Left lung (tissue), 10 donors: ENCODE measurements around the gene PCDHA9. TPM values are rescaled to one million over a fixed set of nuclear protein-coding genes. Genes with fewer than 3 reads are reported as not detected.
"Not testable (repeated sequence)": the region's sequence is repeated elsewhere in the genome, so short reads cannot be mapped to it uniquely, and the experiment has no call there.

Experiments used
- ATAC-seq: fragments of 200-7000 bp; cut with Tn5 transposase; one replicate; pipeline ENCODE4 v1.9.1; 2020; ENCODE audit warnings: moderate library complexity
- DNase-seq, 4 donors: peaks; one replicate each; pipeline ENCODE4 v3.0.0-alpha.2; 2013 to 2020
- H3K27ac ChIP-seq, 2 donors: fragments of 200-600 bp; sonication (generic) in 1 of 2; one replicate each; pipeline versions ENCODE4 v1.5.0 to v1.8.0; 2020 to 2021
- H3K27me3 ChIP-seq, 2 donors: fragments of 200-600 bp; sonication (generic) in 1 of 2; one replicate each; pipeline versions ENCODE4 v1.5.0 to v1.8.0; 2020 to 2021
- H3K36me3 ChIP-seq, 2 donors: fragments of 200-600 bp; sonication (generic) in 1 of 2; one replicate each; pipeline versions ENCODE4 v1.5.0 to v1.8.0; 2020 to 2021
- H3K4me1 ChIP-seq, 2 donors: fragments of 200-600 bp; one replicate each; pipeline ENCODE4 v1.8.0; 2021
- H3K4me3 ChIP-seq, 2 donors: fragments of 200-600 bp; sonication (generic) in 1 of 2; one replicate each; pipeline versions ENCODE4 v1.5.0 to v1.8.0; 2020 to 2021; ENCODE audit warnings: mild to moderate bottlenecking in 1 of 2
- H3K9me3 ChIP-seq, 2 donors: fragments of 200-600 bp; sonication (generic) in 1 of 2; one replicate each; pipeline versions ENCODE4 v1.5.0 to v1.8.0; 2020 to 2021
- intact Hi-C, 2 donors: fragments of 100-400 bp; cut with DNase I; formaldehyde crosslinking; loops; one replicate each; pipeline versions ENCODE4 v1.11.2 to v1.14.2; 2022
- polyA plus RNA-seq, 6 donors: library from polyadenylated mRNA; unstranded; fragments of 120-200 nt; gene quantifications; one replicate each; pipeline ENCODE4 v1.2.1, GENCODE V29; 2013; ENCODE audit not compliant: insufficient read length in 6 of 6
- total RNA-seq, 2 donors: library from RNA; stranded (reverse); fragmentation: NEBNext Ultra II Directional; extraction: Animal tissue kit (Norgen Biotek cat#: 25700); gene quantifications; one replicate each; pipeline ENCODE4 v1.2.1, GENCODE V29; 2021
- TF ChIP-seq, protein P1 (sequence below), 2 donors: fragments of 200-600 bp; sonication (generic) in 1 of 2; IDR thresholded peaks; one replicate each; pipeline versions ENCODE4 v1.5.0 to v1.8.0; 2021; ENCODE audit warnings: antibody characterized with exemption in 2 of 2
- donor health status: DM: no; HTN: yes; CAD: no.
- donor health status: DM: no; HTN: no; CAD: no.

The PCDHA9 gene
- total and polyA plus RNA-seq, 8 donors: 0.03 to 0.20 (median 0.06) TPM; not detected in 1

DNA sequence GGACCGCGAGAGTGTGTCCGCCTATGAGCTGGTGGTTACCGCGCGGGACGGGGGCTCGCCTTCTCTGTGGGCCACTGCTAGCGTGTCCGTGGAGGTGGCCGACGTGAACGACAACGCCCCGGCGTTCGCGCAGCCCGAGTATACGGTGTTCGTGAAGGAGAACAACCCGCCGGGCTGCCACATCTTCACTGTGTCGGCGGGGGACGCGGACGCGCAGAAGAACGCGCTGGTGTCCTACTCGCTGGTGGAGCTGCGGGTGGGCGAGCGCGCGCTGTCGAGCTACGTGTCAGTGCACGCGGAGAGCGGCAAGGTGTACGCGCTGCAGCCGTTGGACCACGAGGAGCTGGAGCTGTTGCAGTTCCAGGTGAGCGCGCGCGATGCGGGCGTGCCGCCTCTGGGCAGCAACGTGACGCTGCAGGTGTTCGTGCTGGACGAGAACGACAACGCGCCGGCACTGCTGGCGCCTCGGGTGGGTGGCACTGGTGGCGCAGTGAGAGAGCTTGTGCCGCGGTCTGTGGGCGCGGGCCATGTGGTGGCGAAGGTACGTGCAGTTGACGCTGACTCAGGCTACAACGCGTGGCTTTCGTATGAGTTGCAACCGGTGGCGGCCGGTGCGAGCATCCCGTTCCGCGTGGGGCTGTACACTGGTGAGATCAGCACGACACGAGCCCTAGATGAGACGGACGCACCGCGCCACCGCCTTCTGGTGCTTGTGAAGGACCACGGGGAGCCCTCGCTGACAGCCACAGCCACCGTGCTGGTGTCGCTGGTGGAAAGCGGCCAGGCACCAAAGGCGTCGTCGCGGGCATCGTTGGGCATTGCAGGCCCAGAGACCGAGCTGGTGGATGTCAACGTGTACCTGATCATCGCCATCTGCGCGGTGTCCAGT, 12.3 kb upstream of the PCDHA9 start:
- H3K27ac ChIP-seq: no peak overlapping the region
- H3K4me3 ChIP-seq: no peak overlapping the region
- H3K9me3 ChIP-seq: peaks cover 0 to 23% of the 10 kb centered on the region in 2 donors
- intact Hi-C loops: no loop called here
- peaks cover 9 to 77% of the 10 kb centered on the region in 2 donors for H3K27me3 ChIP-seq
- peak in 1 of 4 donors; percentile 75 for DNase-seq
- no peaks in the 10 kb centered on the region for H3K4me1 ChIP-seq
- TF ChIP-seq, protein P1, sequence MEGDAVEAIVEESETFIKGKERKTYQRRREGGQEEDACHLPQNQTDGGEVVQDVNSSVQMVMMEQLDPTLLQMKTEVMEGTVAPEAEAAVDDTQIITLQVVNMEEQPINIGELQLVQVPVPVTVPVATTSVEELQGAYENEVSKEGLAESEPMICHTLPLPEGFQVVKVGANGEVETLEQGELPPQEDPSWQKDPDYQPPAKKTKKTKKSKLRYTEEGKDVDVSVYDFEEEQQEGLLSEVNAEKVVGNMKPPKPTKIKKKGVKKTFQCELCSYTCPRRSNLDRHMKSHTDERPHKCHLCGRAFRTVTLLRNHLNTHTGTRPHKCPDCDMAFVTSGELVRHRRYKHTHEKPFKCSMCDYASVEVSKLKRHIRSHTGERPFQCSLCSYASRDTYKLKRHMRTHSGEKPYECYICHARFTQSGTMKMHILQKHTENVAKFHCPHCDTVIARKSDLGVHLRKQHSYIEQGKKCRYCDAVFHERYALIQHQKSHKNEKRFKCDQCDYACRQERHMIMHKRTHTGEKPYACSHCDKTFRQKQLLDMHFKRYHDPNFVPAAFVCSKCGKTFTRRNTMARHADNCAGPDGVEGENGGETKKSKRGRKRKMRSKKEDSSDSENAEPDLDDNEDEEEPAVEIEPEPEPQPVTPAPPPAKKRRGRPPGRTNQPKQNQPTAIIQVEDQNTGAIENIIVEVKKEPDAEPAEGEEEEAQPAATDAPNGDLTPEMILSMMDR (IDR thresholded peaks at IDR 0.05): no peak
- ATAC-seq: no peak
- no peaks in the 10 kb centered on the region for H3K36me3 ChIP-seq

DNA sequence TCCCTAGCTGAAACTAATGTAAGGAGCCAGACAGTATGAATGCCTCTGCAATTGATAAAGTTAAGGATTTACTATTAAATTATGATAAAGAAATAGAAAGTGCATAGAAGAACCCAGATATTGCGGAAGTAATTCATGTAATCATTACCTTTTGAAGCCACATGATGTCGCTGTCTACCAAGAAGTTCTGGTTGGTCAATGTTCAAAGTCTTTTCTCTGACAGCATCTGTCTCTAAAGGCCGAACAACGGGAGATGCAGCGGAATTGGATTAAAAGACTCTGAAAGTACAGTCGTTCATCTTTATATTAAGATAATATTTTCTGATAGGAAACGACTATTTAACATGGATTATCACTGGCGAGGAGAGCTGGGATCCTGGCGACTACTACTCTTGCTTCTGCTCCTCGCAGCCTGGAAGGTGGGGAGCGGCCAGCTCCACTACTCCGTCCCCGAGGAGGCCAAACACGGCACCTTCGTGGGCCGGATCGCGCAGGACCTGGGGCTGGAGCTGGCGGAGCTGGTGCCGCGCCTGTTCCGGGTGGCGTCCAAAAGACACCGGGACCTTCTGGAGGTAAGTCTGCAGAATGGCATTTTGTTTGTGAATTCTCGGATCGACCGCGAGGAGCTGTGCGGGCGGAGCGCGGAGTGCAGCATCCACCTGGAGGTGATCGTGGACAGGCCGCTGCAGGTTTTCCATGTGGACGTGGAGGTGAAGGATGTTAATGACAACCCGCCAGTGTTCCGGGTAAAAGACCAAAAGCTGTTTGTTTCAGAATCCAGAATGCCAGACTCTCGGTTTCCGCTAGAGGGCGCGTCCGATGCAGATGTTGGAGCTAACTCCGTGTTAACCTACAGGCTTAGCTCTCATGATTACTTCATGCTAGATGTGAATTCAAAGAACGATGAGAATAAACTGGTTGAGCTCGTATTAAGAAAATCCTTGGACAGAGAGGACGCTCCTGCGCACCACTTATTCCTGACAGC, 6.9 kb upstream of the PCDHA9 start, which contains the start of gene PCDHA8:
Gene PCDHA8, plus strand, starts transcription at position 210 of the 985 bp plus-strand sequence. Its CDS starts 135 bp downstream, at position 345.
- TF ChIP-seq, protein P1 (IDR thresholded peaks at IDR 0.05): peak; percentile 13 to 14
- no peaks in the 10 kb centered on the region for H3K4me1 ChIP-seq
- H3K27ac ChIP-seq: no peak within 1 kb of the TSS
- no peak for ATAC-seq
- no peak for DNase-seq
- no peaks in the 10 kb centered on the region for H3K36me3 ChIP-seq
- H3K9me3 ChIP-seq: peaks cover 0 to 20% of the 10 kb centered on the region in 2 donors
- intact Hi-C loops: no loop called here
- H3K27me3 ChIP-seq: peaks cover 4 to 52% of the 10 kb centered on the region in 2 donors
- no peak within 1 kb of the TSS for H3K4me3 ChIP-seq

DNA sequence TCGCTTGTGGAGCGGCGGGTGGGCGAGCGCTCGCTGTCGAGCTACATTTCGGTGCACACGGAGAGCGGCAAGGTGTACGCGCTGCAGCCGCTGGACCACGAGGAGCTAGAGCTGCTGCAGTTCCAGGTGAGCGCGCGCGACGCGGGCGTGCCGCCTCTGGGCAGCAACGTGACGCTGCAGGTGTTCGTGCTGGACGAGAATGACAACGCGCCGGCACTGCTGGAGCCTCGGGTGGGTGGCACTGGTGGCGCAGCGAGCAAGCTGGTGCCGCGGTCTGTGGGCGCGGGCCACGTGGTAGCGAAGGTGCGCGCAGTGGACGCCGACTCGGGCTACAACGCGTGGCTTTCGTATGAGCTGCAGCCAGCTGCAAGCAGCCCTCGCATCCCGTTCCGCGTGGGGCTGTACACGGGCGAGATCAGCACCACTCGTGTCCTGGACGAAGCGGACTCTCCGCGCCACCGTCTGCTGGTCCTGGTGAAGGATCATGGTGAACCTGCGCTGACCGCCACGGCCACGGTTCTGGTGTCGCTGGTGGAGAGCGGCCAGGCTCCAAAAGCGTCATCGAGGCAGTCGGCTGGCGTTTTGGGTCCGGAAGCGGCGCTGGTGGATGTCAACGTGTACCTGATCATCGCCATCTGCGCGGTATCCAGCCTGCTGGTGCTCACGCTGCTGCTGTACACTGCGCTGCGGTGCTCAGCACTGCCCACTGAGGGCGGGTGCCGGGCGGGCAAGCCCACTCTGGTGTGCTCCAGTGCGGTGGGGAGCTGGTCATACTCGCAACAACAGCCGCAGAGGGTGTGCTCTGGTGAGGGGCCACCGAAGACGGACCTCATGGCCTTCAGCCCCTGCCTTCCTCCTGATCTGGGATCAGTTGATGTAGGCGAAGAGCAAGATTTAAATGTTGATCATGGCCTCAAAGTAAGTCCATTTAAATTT, 5.1 kb upstream of the PCDHA9 start:
- Histone ChIP-seq H3K27ac (no peak overlapping the region), H3K4me3 (no peak overlapping the region), H3K27me3 (peaks cover 4 to 39% of the 10 kb centered on the region in 2 donors), H3K4me1 (no peaks in the 10 kb centered on the region), H3K36me3 (no peaks in the 10 kb centered on the region), H3K9me3 (peaks cover 0 to 17% of the 10 kb centered on the region in 2 donors)
- peak in 1 of 4 donors; percentile 41 for DNase-seq
- TF ChIP-seq, protein P1 (IDR thresholded peaks at IDR 0.05): no peak
- no peak for ATAC-seq
- intact Hi-C loops: no loop called here

DNA sequence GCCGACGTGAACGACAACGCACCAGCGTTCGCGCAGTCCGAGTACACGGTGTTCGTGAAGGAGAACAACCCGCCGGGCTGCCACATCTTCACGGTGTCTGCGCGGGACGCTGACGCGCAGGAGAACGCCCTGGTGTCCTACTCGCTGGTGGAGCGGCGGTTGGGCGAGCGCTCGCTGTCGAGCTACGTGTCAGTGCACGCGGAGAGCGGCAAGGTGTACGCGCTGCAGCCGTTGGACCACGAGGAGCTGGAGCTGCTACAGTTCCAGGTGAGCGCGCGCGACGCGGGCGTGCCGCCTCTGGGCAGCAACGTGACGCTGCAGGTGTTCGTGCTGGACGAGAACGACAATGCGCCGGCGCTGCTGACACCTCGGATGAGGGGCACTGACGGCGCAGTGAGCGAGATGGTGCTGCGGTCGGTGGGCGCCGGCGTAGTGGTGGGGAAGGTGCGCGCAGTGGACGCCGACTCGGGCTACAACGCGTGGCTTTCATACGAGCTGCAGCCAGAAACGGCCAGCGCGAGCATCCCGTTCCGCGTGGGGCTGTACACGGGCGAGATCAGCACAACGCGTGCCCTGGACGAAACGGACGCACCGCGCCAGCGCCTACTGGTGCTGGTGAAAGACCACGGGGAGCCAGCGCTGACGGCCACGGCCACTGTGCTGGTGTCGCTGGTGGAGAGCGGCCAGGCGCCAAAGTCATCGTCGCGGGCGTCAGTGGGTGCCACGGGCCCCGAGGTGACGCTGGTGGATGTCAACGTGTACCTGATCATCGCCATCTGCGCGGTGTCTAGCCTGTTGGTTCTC, 1.9 kb downstream of the PCDHA9 start:
- intact Hi-C loops, ATAC-seq, H3K4me1 ChIP-seq, H3K4me3 ChIP-seq, H3K27ac ChIP-seq, H3K36me3 ChIP-seq: not testable (repeated sequence)
- peaks cover 0 to 25% of the 10 kb centered on the region in 2 donors for H3K27me3 ChIP-seq
- peak in 1 of 4 donors; percentile 46 for DNase-seq
- H3K9me3 ChIP-seq: peaks cover 0 to 11% of the 10 kb centered on the region in 2 donors
